Tibial artery (tissue), 4 donors: ENCODE data around the gene MAML2.

Source experiments
- DNase-seq, 2 donors: peaks; one replicate each; pipeline ENCODE4 v3.0.0-alpha.2; 2019
- H3K27ac ChIP-seq, 2 donors: fragments of 200-600 bp; sonication (generic) in 1 of 2; 1 replicate in 1 of 2; 2 replicates in 1 of 2; pipeline ENCODE4 v1.5.1; 2018 to 2019; ENCODE audit warnings: mild to moderate bottlenecking in 1 of 2
- H3K27me3 ChIP-seq, 2 donors: fragments of 200-600 bp; sonication (generic) in 1 of 2; one replicate each; pipeline versions ENCODE4 v1.5.1 to v1.6.0; 2016 to 2019
- H3K36me3 ChIP-seq, 3 donors: fragments of 200-600 bp; sonication (generic) in 2 of 3; one replicate each; pipeline ENCODE4 v1.5.1; 2016 to 2019; ENCODE audit warnings: mild to moderate bottlenecking in 2 of 3
- H3K4me1 ChIP-seq, 4 donors: fragments of 200-600 bp; sonication (generic) in 2 of 4; 1 replicate in 3 of 4; 2 replicates in 1 of 4; pipeline ENCODE4 v1.5.1; 2016 to 2019
- H3K4me3 ChIP-seq, 2 donors: fragments of 200-600 bp; sonication (generic) in 1 of 2; 1 replicate in 1 of 2; 2 replicates in 1 of 2; pipeline ENCODE4 v1.5.1; 2018 to 2019; ENCODE audit warnings: mild to moderate bottlenecking in 2 of 2
- H3K9me3 ChIP-seq, 3 donors: fragments of 200-600 bp; sonication (generic) in 1 of 3; one replicate each; pipeline ENCODE4 v1.5.1; 2016 to 2019
- intact Hi-C: fragments of 100-400 bp; cut with DNase I; formaldehyde crosslinking; loops from one replicate; pipeline ENCODE4 v1.15.0; 2023; ENCODE audit warnings: low total_unique reads
- TF ChIP-seq, protein P1 (sequence below), 2 experiments: fragments of 200-600 bp in 1 of 2; fragments of 450-650 bp in 1 of 2; IDR thresholded peaks; one replicate each; pipeline ENCODE4 v1.5.1; 2017 to 2019; ENCODE audit warnings: antibody characterized with exemption in 2 of 2, mild to moderate bottlenecking in 1 of 2, moderate library complexity in 1 of 2

Gene MAML2

GRCh38 chr11:96197801-96198701 lies 144.9 kb downstream of the MAML2 start:
- Histone ChIP-seq H3K36me3 (no peaks in the 10 kb centered on the region), H3K4me1 (peaks cover 0 to 70% (median 31%) of the 10 kb centered on the region in 4 donors), H3K9me3 (no peaks in the 10 kb centered on the region), H3K27me3 (no peaks in the 10 kb centered on the region), H3K4me3 (no peak overlapping the region), H3K27ac (no peak overlapping the region)
- TF ChIP-seq, protein P1, sequence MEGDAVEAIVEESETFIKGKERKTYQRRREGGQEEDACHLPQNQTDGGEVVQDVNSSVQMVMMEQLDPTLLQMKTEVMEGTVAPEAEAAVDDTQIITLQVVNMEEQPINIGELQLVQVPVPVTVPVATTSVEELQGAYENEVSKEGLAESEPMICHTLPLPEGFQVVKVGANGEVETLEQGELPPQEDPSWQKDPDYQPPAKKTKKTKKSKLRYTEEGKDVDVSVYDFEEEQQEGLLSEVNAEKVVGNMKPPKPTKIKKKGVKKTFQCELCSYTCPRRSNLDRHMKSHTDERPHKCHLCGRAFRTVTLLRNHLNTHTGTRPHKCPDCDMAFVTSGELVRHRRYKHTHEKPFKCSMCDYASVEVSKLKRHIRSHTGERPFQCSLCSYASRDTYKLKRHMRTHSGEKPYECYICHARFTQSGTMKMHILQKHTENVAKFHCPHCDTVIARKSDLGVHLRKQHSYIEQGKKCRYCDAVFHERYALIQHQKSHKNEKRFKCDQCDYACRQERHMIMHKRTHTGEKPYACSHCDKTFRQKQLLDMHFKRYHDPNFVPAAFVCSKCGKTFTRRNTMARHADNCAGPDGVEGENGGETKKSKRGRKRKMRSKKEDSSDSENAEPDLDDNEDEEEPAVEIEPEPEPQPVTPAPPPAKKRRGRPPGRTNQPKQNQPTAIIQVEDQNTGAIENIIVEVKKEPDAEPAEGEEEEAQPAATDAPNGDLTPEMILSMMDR (IDR thresholded peaks at IDR 0.05) = no peak
- intact Hi-C loops = no loop called here
- DNase-seq = no peak

- no peaks in the 10 kb centered on the region for H3K36me3 ChIP-seq
- TF ChIP-seq, protein P1 (IDR thresholded peaks at IDR 0.05) = no peak
- no peaks in the 10 kb centered on the region for H3K9me3 ChIP-seq
- H3K27ac ChIP-seq = peak overlapping the region in 1 of 2 donors; percentile 13
- intact Hi-C loops = no loop called here
- no peaks in the 10 kb centered on the region for H3K27me3 ChIP-seq
- H3K4me3 ChIP-seq = no peak overlapping the region
- H3K4me1 ChIP-seq = peaks cover 0 to 70% (median 33%) of the 10 kb centered on the region in 4 donors
- DNase-seq = no peak
Measured at GRCh38 chr11:96197103-96197502, 145.9 kb downstream of the MAML2 start.

DNA sequence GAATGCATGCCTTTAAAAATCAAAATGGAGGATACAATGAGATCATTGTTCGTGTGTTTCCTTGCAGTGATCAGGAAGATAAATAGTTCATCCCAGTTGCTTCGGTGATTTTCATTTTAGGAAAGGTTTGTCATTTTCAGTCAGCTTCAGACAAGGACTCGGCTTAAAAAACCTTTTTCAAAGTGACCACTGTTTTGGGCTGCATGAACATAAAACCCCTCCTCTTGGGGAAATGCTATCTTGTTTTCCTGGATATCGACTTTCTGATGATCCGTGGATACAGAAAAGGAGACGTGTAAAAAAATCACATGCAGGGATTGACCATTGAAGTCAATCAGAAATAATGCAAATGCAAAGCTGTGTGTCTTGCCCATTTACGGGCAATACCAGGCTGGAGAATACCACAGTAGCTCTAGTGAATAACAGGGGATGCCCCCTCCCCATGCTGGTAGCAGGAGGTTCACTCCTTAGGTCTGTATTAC lies 146.8 kb downstream of the MAML2 start:
- no peak for DNase-seq
- no peak overlapping the region for H3K4me3 ChIP-seq
- H3K4me1 ChIP-seq = peaks cover 0 to 70% (median 33%) of the 10 kb centered on the region in 4 donors
- H3K36me3 ChIP-seq = no peaks in the 10 kb centered on the region
- no peaks in the 10 kb centered on the region for H3K9me3 ChIP-seq
- no peaks in the 10 kb centered on the region for H3K27me3 ChIP-seq
- intact Hi-C loops = no loop called here
- TF ChIP-seq, protein P1 (IDR thresholded peaks at IDR 0.05) = no peak
- H3K27ac ChIP-seq = no peak overlapping the region

DNA sequence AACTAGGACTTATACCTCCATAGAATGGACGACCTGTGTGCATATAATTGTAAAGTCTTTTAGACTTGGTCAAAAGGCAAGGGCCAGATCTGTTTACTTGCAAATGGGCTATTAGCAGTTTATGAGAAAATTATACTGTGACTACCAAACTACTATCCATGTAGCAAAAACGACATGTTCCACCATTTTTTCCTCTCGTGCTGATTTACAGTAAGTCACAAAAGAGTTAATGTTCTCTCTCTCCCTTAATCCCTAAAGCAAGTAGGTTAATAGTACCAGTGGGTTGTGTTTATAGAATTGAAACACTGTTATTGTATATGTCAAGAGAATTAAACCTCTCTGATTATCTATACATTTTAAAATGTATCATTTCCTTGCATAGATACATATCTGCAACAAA lies 147.3 kb downstream of the MAML2 start:
- Histone ChIP-seq H3K36me3 (no peaks in the 10 kb centered on the region), H3K27me3 (no peaks in the 10 kb centered on the region), H3K9me3 (no peaks in the 10 kb centered on the region), H3K4me1 (peaks cover 0 to 65% (median 32%) of the 10 kb centered on the region in 4 donors), H3K27ac (no peak overlapping the region), H3K4me3 (no peak overlapping the region)
- TF ChIP-seq, protein P1 (IDR thresholded peaks at IDR 0.05) = no peak
- intact Hi-C loops = no loop called here
- no peak for DNase-seq

DNA sequence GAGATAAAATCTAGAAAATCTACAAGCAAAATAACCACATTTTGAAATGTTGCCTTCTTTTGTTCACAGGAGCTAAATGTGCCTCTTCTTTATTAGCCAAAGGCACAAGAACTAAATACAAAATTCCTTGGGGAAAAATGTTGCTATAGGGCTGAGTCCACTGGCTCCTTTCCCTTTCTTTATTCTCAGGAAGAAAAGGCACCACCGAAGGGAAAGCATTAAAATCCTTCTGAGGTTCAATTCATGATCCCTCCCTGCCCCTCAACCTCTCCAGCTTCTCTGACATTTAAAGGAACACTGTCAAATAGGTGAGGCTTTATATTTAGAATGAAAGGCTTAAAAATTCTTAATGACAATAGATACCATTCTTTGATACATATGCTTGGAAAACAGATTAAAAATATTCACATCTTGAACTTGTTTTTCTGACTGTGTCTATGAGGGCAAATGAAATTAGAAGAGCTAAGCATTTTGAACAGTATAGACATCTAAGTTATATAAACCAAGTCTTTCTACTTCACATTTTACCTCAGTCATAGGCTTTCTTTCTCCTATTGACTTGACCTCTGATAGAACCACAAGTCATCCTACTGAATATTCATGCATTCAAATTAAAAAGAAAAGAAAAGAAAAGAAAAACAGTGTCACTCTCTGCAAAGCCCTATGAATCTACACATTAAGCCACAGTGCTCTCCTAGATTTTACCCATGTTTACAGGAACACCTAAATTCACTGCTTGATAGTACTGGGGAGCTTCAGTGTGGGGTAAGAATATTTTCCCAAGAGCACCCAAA lies 148.2 kb downstream of the MAML2 start:
- intact Hi-C loops = no loop called here
- Histone ChIP-seq H3K36me3 (no peaks in the 10 kb centered on the region), H3K9me3 (no peaks in the 10 kb centered on the region), H3K27ac (no peak overlapping the region), H3K4me3 (no peak overlapping the region), H3K27me3 (no peaks in the 10 kb centered on the region), H3K4me1 (peaks cover 0 to 56% (median 27%) of the 10 kb centered on the region in 4 donors)
- TF ChIP-seq, protein P1 (IDR thresholded peaks at IDR 0.05) = no peak
- DNase-seq = no peak
